Colonic mucosa (tissue), 4 donors: ENCODE measurements around the gene HNRNPL. TPM values are rescaled to one million over a fixed set of nuclear protein-coding genes. Genes with fewer than 3 reads are reported as not detected.
A peak's percentile ranks its signal among the peaks of the same experiment; 100 is the strongest.

ENCODE experiments used
- DNase-seq: peaks from one replicate; pipeline ENCODE4 v3.0.0-alpha.2; 2020
- H3K27ac ChIP-seq: fragments of 200-600 bp; one replicate; pipeline ENCODE4 v1.8.0; 2021
- H3K27me3 ChIP-seq: fragments of 200-600 bp; one replicate; pipeline ENCODE4 v1.8.0; 2021
- H3K36me3 ChIP-seq: fragments of 200-600 bp; one replicate; pipeline ENCODE4 v1.8.0; 2021
- H3K4me1 ChIP-seq: fragments of 200-600 bp; one replicate; pipeline ENCODE4 v1.8.0; 2021; ENCODE audit warnings: mild to moderate bottlenecking
- H3K4me3 ChIP-seq: fragments of 200-600 bp; one replicate; pipeline ENCODE4 v1.8.0; 2021
- H3K9ac ChIP-seq, 2 donors: one replicate each; pipeline ENCODE4 v1.7.0; 2013; ENCODE audit warnings: control low read depth in 2 of 2, low read depth in 2 of 2, low read length in 2 of 2
- H3K9me3 ChIP-seq: fragments of 200-600 bp; one replicate; pipeline ENCODE4 v1.8.0; 2021
- intact Hi-C: fragments of 100-400 bp; cut with DNase I; formaldehyde crosslinking; loops from one replicate; pipeline ENCODE4 v1.14.1; 2022
- total RNA-seq, 2 donors: library from RNA; stranded (reverse); fragmentation: NEBNext Ultra II Directional in 1 of 2; extraction: Animal tissue kit (Norgen Biotek cat#: 25700) in 1 of 2; gene quantifications; one replicate each; pipeline ENCODE4 v1.2.1, GENCODE V29; 2021
- TF ChIP-seq, protein P1 (sequence below): fragments of 200-600 bp; IDR thresholded peaks from one replicate; pipeline ENCODE4 v1.8.0; 2022; ENCODE audit warnings: antibody characterized with exemption, mild to moderate bottlenecking
- donor health status: healthy.
- donor health status: DM: no; HTN: no; CAD: no.
- donor health status: DM: no; HTN: no; CAD: no.

The HNRNPL gene
- total RNA-seq, 2 donors from 2014 or later = 305 to 418 TPM

- no peak overlapping the region for H3K27ac ChIP-seq
- H3K36me3 ChIP-seq = peaks cover 63% of the 10 kb centered on the region
- no peaks in the 10 kb centered on the region for H3K27me3 ChIP-seq
- peaks cover 1% of the 10 kb centered on the region for H3K4me1 ChIP-seq
- intact Hi-C loops = no loop called here
- H3K4me3 ChIP-seq = no peak overlapping the region
- H3K9me3 ChIP-seq = no peaks in the 10 kb centered on the region
- DNase-seq = no peak
- no peak overlapping the region for H3K9ac ChIP-seq
- TF ChIP-seq, protein P1, sequence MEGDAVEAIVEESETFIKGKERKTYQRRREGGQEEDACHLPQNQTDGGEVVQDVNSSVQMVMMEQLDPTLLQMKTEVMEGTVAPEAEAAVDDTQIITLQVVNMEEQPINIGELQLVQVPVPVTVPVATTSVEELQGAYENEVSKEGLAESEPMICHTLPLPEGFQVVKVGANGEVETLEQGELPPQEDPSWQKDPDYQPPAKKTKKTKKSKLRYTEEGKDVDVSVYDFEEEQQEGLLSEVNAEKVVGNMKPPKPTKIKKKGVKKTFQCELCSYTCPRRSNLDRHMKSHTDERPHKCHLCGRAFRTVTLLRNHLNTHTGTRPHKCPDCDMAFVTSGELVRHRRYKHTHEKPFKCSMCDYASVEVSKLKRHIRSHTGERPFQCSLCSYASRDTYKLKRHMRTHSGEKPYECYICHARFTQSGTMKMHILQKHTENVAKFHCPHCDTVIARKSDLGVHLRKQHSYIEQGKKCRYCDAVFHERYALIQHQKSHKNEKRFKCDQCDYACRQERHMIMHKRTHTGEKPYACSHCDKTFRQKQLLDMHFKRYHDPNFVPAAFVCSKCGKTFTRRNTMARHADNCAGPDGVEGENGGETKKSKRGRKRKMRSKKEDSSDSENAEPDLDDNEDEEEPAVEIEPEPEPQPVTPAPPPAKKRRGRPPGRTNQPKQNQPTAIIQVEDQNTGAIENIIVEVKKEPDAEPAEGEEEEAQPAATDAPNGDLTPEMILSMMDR = no peak
These were observed 6.5 kb downstream of the HNRNPL start for GRCh38 chr19:38843175-38843758.

GRCh38 chr19:38842439-38843174 is 7.2 kb downstream of the HNRNPL start:
- intact Hi-C loops = no loop called here
- H3K4me3 ChIP-seq = no peak overlapping the region
- no peaks in the 10 kb centered on the region for H3K27me3 ChIP-seq
- peak overlapping the region in 1 of 2 donors; percentile 61 for H3K9ac ChIP-seq
- no peak for DNase-seq
- TF ChIP-seq, protein P1 = no peak
- H3K36me3 ChIP-seq = peaks cover 69% of the 10 kb centered on the region
- no peaks in the 10 kb centered on the region for H3K4me1 ChIP-seq
- no peaks in the 10 kb centered on the region for H3K9me3 ChIP-seq
- no peak overlapping the region for H3K27ac ChIP-seq

DNA sequence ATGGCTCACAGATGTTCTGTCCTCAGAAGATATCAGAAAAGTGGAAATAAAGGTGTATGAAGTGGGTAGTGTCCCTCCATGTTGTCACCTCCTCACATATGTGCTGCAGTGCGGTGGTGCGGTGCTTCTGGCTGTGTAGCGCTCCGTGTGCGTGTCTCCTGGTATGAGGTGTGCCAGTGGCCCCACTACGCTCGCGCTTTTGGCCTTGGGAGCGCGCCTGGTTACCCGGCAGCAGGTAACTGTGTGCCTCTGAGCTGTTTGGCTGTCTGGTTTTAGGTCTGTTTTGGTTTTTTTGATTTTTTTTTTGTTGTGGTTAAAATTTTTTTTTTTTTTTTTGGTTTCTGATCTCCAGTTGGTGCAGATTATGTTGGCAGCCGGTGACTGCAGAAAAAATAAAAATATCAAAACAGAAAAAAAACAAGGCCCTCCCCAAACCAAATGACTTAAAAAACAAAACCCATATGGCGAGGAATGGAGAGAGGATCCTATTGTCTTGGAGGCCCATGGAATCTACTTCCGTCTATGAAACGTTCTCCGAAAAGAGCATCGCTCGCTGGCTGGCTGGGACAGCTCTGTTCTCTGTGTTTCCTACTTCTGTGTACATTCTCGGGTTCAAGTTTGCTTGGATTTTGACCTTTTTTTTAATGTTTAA is 7.9 kb downstream of the HNRNPL start:
- intact Hi-C loops = no loop called here
- TF ChIP-seq, protein P1 = no peak
- H3K27ac ChIP-seq = no peak overlapping the region
- H3K27me3 ChIP-seq = no peaks in the 10 kb centered on the region
- H3K4me1 ChIP-seq = no peaks in the 10 kb centered on the region
- H3K4me3 ChIP-seq = no peak overlapping the region
- H3K9ac ChIP-seq = no peak overlapping the region
- no peak for DNase-seq
- no peaks in the 10 kb centered on the region for H3K9me3 ChIP-seq
- H3K36me3 ChIP-seq = peaks cover 74% of the 10 kb centered on the region

DNA sequence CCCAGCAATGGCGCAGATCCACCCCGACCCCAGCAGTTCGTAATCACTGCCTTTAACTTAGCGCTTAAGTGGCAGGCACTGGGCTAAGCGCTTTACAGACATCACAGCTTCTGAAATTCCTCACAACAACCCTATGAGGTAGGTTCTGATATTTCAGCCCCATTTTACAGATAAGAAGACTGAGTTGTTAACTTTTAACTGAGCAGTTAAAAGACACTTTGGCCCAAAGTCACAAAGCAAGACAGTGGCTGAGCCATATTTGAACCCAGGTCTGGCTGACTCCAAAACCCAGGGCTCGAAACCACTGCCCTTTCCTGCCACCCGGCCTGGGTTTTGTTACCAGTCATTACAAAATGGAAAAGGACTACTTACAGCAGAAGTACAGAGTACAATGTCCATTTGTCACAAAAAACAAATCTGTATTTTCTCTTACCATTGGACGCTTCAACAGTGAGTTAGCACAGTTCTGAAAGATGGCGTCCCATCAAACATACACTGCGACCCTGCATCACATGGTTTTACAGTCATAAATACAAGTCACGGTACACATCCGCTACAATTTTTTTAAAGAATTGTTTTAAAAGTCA is 8.5 kb downstream of the HNRNPL start:
- Histone ChIP-seq H3K9ac (no peak overlapping the region), H3K9me3 (no peaks in the 10 kb centered on the region), H3K27me3 (no peaks in the 10 kb centered on the region), H3K27ac (no peak overlapping the region), H3K4me1 (no peaks in the 10 kb centered on the region), H3K4me3 (no peak overlapping the region), H3K36me3 (peaks cover 73% of the 10 kb centered on the region)
- intact Hi-C loops = no loop called here
- DNase-seq = no peak
- TF ChIP-seq, protein P1 = no peak

DNA sequence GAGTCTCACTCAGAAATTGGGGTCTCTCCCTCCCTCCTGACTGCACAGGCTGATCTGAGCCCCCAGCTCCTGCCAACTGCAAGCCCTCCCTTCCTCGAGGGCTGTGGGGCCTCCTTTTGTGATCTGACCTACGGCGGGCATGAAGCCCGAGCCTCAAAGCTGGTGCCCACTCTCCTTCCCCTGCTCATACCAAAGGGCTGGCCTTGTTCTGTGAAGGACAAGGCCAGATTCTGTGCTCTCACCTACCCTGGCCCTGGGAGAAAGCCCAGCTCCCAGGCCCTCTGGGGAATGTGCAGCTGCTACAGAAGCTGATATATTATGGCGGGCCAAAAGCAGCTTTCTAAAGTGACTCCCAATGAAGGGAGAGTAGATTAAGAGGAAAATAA is 9.2 kb downstream of the HNRNPL start:
- Histone ChIP-seq H3K36me3 (peaks cover 66% of the 10 kb centered on the region), H3K4me3 (no peak overlapping the region), H3K9me3 (no peaks in the 10 kb centered on the region), H3K27ac (no peak overlapping the region), H3K4me1 (no peaks in the 10 kb centered on the region), H3K9ac (no peak overlapping the region), H3K27me3 (no peaks in the 10 kb centered on the region)
- intact Hi-C loops = no loop called here
- DNase-seq = no peak
- TF ChIP-seq, protein P1 = no peak
